ENCODE measurements around the gene RAP1GDS1.
"Not testable (repeated sequence)": the region's sequence is repeated elsewhere in the genome, so short reads cannot be mapped to it uniquely, and the experiment has no call there.

Gene RAP1GDS1

DNA sequence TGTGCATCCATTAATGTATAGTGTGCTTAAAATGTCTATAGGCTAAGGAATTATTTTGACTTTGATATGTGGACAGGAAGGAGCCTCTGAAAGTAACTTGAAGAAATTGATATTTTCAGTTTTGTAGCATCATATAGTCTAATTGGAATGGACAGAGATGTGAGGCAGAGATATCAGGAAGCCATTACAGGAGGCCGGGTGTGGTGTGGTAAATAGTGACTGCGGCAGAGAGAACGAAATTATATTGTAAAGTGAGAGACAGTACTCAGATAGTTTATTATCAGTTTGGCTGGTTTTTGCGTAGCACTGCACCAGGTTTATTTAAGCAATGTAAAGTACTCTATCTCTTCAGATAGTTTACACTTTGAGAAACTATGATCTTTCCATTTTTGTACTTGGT is 98.5 kb downstream of the RAP1GDS1 start:
- H3K4me1 ChIP-seq (ENCODE audit: control insufficient read depth, insufficient read depth, low read length) = no peaks in the 10 kb centered on the region
- no peaks in the 10 kb centered on the region for H3K36me3 ChIP-seq (ENCODE audit: insufficient read depth, low read length)
- H3K9me3 ChIP-seq (replicated peaks; ENCODE audit: low read length) = no peaks in the 10 kb centered on the region
- H3K4me2 ChIP-seq (ENCODE audit: low read length) = no peak overlapping the region
- H3K9ac ChIP-seq (ENCODE audit: low read depth, low read length) = no peak overlapping the region
- H3K4me3 ChIP-seq (ENCODE audit: low read length) = no peak overlapping the region
- H3K27me3 ChIP-seq (ENCODE audit: control insufficient read depth, insufficient read depth, low read length) = no peaks in the 10 kb centered on the region

GRCh38 chr4:98363431-98363830 is 102.2 kb downstream of the RAP1GDS1 start:
- H3K9ac ChIP-seq (ENCODE audit: low read depth, low read length) = no peak overlapping the region
- H3K4me1 ChIP-seq (ENCODE audit: control insufficient read depth, insufficient read depth, low read length) = no peaks in the 10 kb centered on the region

DNA sequence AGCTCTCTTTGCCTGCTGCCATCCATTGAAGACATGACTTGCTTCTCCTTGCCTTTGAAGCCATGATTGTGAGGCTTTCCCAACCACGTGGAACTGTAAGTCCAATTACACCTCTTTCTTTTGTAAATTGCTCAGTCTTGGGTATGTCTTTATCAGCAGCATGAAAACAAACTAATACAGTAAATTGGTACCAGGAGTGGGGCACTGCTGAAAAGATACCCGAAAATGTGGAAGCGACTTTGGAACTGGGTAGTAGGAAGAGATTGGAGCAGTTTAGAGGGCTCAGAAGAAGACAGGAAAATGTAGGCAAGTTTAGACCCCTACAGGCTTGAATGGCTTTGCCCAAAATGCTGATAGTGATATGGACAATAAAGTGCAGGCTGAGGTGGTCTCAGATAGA is 105.1 kb downstream of the RAP1GDS1 start:
- not testable (repeated sequence) for H3K9ac ChIP-seq (ENCODE audit: low read depth, low read length); H3K27me3 ChIP-seq (ENCODE audit: control insufficient read depth, insufficient read depth, low read length); H3K36me3 ChIP-seq (ENCODE audit: insufficient read depth, low read length); H3K9me3 ChIP-seq (replicated peaks; ENCODE audit: low read length); H3K4me2 ChIP-seq (ENCODE audit: low read length); H3K4me3 ChIP-seq (ENCODE audit: low read length); H3K4me1 ChIP-seq (ENCODE audit: control insufficient read depth, insufficient read depth, low read length)

More at GRCh38 chr4:98363431-98363830, 102.2 kb downstream of the RAP1GDS1 start:
- Histone ChIP-seq H3K9me3 (replicated peaks; ENCODE audit: low read length) (peaks cover 2% of the 10 kb centered on the region), H3K4me3 (ENCODE audit: low read length) (no peak overlapping the region), H3K36me3 (ENCODE audit: insufficient read depth, low read length) (peaks cover 6% of the 10 kb centered on the region), H3K4me2 (ENCODE audit: low read length) (no peak overlapping the region), H3K27me3 (ENCODE audit: control insufficient read depth, insufficient read depth, low read length) (no peaks in the 10 kb centered on the region)

DNA sequence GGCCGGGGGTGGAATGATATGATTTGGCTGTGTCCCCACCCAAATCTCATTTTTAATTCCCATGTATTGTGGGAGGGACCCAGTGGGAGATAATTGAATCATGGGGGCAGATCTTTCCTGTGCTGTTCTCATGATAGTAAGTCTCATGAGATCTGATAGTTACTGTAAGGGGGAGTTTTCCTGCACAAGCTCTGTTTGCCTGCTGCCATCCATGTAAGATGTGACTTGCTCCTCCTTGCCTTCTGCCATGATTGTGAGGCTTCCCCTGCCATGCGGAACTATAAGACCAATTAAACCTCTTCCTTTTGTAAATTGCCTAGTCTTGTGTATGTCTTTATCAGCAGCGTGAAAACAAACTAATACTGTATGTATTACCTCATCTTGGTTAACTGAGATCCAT is 106.8 kb downstream of the RAP1GDS1 start:
- H3K9me3 ChIP-seq (replicated peaks; ENCODE audit: low read length); H3K4me2 ChIP-seq (ENCODE audit: low read length); H3K36me3 ChIP-seq (ENCODE audit: insufficient read depth, low read length); H3K4me3 ChIP-seq (ENCODE audit: low read length); H3K27me3 ChIP-seq (ENCODE audit: control insufficient read depth, insufficient read depth, low read length); H3K4me1 ChIP-seq (ENCODE audit: control insufficient read depth, insufficient read depth, low read length); H3K9ac ChIP-seq (ENCODE audit: low read depth, low read length): not testable (repeated sequence)

- H3K4me3 ChIP-seq (ENCODE audit: low read length) = no peak overlapping the region
- H3K36me3 ChIP-seq (ENCODE audit: insufficient read depth, low read length) = peaks cover 9% of the 10 kb centered on the region
- no peaks in the 10 kb centered on the region for H3K27me3 ChIP-seq (ENCODE audit: control insufficient read depth, insufficient read depth, low read length)
- no peak overlapping the region for H3K4me2 ChIP-seq (ENCODE audit: low read length)
- H3K4me1 ChIP-seq (ENCODE audit: control insufficient read depth, insufficient read depth, low read length) = no peaks in the 10 kb centered on the region
- H3K9ac ChIP-seq (ENCODE audit: low read depth, low read length) = no peak overlapping the region
- peaks cover 2% of the 10 kb centered on the region for H3K9me3 ChIP-seq (replicated peaks; ENCODE audit: low read length)
Observed at GRCh38 chr4:98369322-98369721, 108.1 kb downstream of the RAP1GDS1 start.

DNA sequence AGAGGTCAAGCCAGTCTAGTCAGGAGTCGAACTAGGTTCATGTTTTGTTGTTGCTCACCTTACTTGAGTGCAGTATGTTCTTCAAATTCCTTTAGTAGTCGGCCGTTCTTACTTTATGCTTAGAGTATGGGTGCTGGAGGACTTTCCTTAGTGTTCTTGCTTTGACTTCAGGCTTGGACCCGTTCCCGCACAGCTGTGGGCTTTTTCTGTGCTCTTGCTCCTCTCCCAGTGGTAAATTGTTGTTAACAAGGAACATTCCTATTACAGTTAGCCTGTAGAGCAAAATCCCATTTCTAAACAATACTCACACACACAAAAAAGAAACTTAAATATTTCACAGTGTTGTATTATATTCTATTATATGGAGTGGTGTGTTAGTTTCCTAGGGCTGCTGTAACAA is 113.5 kb downstream of the RAP1GDS1 start:
- no peak overlapping the region for H3K4me3 ChIP-seq (ENCODE audit: low read length)
- H3K4me2 ChIP-seq (ENCODE audit: low read length) = no peak overlapping the region
- H3K9me3 ChIP-seq (replicated peaks; ENCODE audit: low read length) = no peaks in the 10 kb centered on the region
- H3K4me1 ChIP-seq (ENCODE audit: control insufficient read depth, insufficient read depth, low read length) = peaks cover 23% of the 10 kb centered on the region
- H3K9ac ChIP-seq (ENCODE audit: low read depth, low read length) = no peak overlapping the region
- H3K27me3 ChIP-seq (ENCODE audit: control insufficient read depth, insufficient read depth, low read length) = no peaks in the 10 kb centered on the region
- H3K36me3 ChIP-seq (ENCODE audit: insufficient read depth, low read length) = no peaks in the 10 kb centered on the region

- Histone ChIP-seq H3K27me3 (ENCODE audit: control insufficient read depth, insufficient read depth, low read length) (no peaks in the 10 kb centered on the region), H3K36me3 (ENCODE audit: insufficient read depth, low read length) (no peaks in the 10 kb centered on the region), H3K4me2 (ENCODE audit: low read length) (peak overlapping the region; percentile 54), H3K9me3 (replicated peaks; ENCODE audit: low read length) (no peaks in the 10 kb centered on the region), H3K9ac (ENCODE audit: low read depth, low read length) (peak overlapping the region; percentile 35), H3K4me3 (ENCODE audit: low read length) (peak overlapping the region; percentile 1), H3K4me1 (ENCODE audit: control insufficient read depth, insufficient read depth, low read length) (peaks cover 23% of the 10 kb centered on the region)
Observed at GRCh38 chr4:98377559-98377958, 116.4 kb downstream of the RAP1GDS1 start.

GRCh38 chr4:98381306-98381705 is 120.1 kb downstream of the RAP1GDS1 start:
- no peak overlapping the region for H3K4me3 ChIP-seq (ENCODE audit: low read length)
- H3K9ac ChIP-seq (ENCODE audit: low read depth, low read length) = no peak overlapping the region
- H3K9me3 ChIP-seq (replicated peaks; ENCODE audit: low read length) = no peaks in the 10 kb centered on the region
- peaks cover 17% of the 10 kb centered on the region for H3K4me1 ChIP-seq (ENCODE audit: control insufficient read depth, insufficient read depth, low read length)
- no peaks in the 10 kb centered on the region for H3K36me3 ChIP-seq (ENCODE audit: insufficient read depth, low read length)
- no peak overlapping the region for H3K4me2 ChIP-seq (ENCODE audit: low read length)
- H3K27me3 ChIP-seq (ENCODE audit: control insufficient read depth, insufficient read depth, low read length) = no peaks in the 10 kb centered on the region

DNA sequence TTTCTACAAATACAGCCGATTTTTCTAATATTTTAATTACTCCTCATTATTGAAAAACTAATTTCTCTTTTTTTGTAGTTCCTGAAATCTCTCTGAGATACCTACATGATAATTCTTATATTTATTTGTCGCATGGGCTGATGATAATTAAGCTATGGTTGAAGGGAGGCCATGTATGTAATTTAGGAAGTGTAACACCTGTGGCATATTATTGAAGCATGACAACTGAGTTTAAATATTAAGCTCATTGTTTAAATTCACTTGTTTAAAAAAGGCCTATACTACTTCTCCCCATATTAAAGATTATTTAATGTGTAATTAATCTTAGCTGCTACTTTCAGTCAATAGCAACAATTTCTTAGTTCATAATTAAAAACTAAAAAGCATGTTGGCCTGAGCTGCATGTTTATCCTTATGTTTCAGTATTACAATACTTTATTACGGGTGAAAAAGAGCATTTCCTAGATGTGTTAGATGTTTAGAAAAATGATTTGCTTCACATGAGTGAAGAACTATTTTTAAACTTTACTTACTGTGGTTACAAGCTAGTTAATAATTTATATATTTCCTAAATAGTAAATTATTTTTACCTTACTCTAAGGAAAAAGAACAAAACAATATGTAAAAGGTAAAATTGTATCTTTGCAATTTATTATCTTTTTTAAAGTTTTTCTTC is 122.4 kb downstream of the RAP1GDS1 start:
- no peaks in the 10 kb centered on the region for H3K9me3 ChIP-seq (replicated peaks; ENCODE audit: low read length)
- no peak overlapping the region for H3K4me3 ChIP-seq (ENCODE audit: low read length)
- no peak overlapping the region for H3K9ac ChIP-seq (ENCODE audit: low read depth, low read length)
- H3K36me3 ChIP-seq (ENCODE audit: insufficient read depth, low read length) = peaks cover 5% of the 10 kb centered on the region
- H3K27me3 ChIP-seq (ENCODE audit: control insufficient read depth, insufficient read depth, low read length) = no peaks in the 10 kb centered on the region
- no peak overlapping the region for H3K4me2 ChIP-seq (ENCODE audit: low read length)
- peaks cover under 1% of the 10 kb centered on the region for H3K4me1 ChIP-seq (ENCODE audit: control insufficient read depth, insufficient read depth, low read length)

- Histone ChIP-seq H3K9ac (ENCODE audit: low read depth, low read length) (no peak overlapping the region), H3K4me3 (ENCODE audit: low read length) (no peak overlapping the region), H3K4me1 (ENCODE audit: control insufficient read depth, insufficient read depth, low read length) (no peaks in the 10 kb centered on the region), H3K27me3 (ENCODE audit: control insufficient read depth, insufficient read depth, low read length) (no peaks in the 10 kb centered on the region), H3K36me3 (ENCODE audit: insufficient read depth, low read length) (peaks cover 5% of the 10 kb centered on the region), H3K4me2 (ENCODE audit: low read length) (no peak overlapping the region), H3K9me3 (replicated peaks; ENCODE audit: low read length) (no peaks in the 10 kb centered on the region)
Observed at GRCh38 chr4:98385831-98386230, 124.6 kb downstream of the RAP1GDS1 start.

DNA sequence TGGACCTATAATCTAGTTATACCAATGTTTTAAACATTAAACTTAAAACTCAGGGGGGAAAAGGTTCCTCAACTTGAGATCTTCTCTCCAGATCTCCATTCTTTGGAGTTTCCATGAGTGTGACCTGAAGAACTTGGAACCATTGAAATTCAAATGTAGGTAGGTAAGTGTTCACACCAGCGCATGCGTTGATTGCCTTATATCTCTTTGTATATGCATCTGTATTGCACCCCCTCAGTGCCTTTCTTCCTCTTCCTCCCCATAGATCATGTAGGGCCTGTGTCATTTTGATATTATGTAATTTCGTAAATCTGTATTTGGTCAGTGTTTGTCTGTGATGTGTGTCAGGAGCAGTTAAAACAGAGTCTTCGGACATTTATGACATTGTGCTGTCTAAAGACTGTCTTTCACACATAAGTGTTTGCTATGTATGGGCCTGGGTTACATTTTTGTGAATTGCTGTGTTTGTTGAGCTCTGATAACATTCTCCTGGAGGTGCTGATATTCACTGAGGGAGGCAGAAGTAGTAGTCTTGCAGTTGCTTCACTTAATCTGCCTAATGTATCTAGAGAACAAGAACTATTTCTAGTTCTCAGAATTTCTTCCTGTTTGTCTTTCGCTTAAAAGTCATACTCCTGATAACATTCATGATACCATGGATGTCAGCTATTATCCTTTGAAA is 126.3 kb downstream of the RAP1GDS1 start:
- no peak overlapping the region for H3K9ac ChIP-seq (ENCODE audit: low read depth, low read length)
- no peaks in the 10 kb centered on the region for H3K27me3 ChIP-seq (ENCODE audit: control insufficient read depth, insufficient read depth, low read length)
- no peaks in the 10 kb centered on the region for H3K4me1 ChIP-seq (ENCODE audit: control insufficient read depth, insufficient read depth, low read length)
- H3K36me3 ChIP-seq (ENCODE audit: insufficient read depth, low read length) = peaks cover 8% of the 10 kb centered on the region
- no peaks in the 10 kb centered on the region for H3K9me3 ChIP-seq (replicated peaks; ENCODE audit: low read length)
- no peak overlapping the region for H3K4me2 ChIP-seq (ENCODE audit: low read length)
- H3K4me3 ChIP-seq (ENCODE audit: low read length) = no peak overlapping the region

- no peak overlapping the region for H3K4me3 ChIP-seq (ENCODE audit: low read length)
- no peaks in the 10 kb centered on the region for H3K9me3 ChIP-seq (replicated peaks; ENCODE audit: low read length)
- H3K9ac ChIP-seq (ENCODE audit: low read depth, low read length) = no peak overlapping the region
- peaks cover 18% of the 10 kb centered on the region for H3K36me3 ChIP-seq (ENCODE audit: insufficient read depth, low read length)
- no peak overlapping the region for H3K4me2 ChIP-seq (ENCODE audit: low read length)
- no peaks in the 10 kb centered on the region for H3K27me3 ChIP-seq (ENCODE audit: control insufficient read depth, insufficient read depth, low read length)
- H3K4me1 ChIP-seq (ENCODE audit: control insufficient read depth, insufficient read depth, low read length) = no peaks in the 10 kb centered on the region
Observed at GRCh38 chr4:98394134-98394533, 132.9 kb downstream of the RAP1GDS1 start.

Data from skeletal muscle satellite cell (primary cell).